PFSK-1 (cell line): ENCODE data around the gene OPCML.

ENCODE experiments used
- FOXP2 ChIP-seq: optimal IDR thresholded peaks from 2 replicates; pipeline ENCODE3; 2011; ENCODE audit warnings: borderline replicate concordance, control low read depth, inconsistent platforms; ENCODE audit not compliant: insufficient read depth; ENCODE audit errors: extremely low read length, extremely low read depth
- POLR2AphosphoS5 ChIP-seq: IDR thresholded peaks from 2 replicates; pipeline ENCODE4 v1.6.1; 2012; ENCODE audit warnings: low read depth, mild to moderate bottlenecking, control low read depth, low read length, moderate library complexity
- REST ChIP-seq, 2 experiments: IDR thresholded peaks; 2 replicates each; pipeline versions ENCODE4 v1.6.1 to v1.8.0; 2011 to 2012; ENCODE audit warnings: low read depth in 2 of 2, low read length in 2 of 2, control low read depth in 1 of 2, inconsistent platforms in 1 of 2, mild to moderate bottlenecking in 1 of 2, moderate library complexity in 1 of 2; ENCODE audit not compliant: insufficient read depth in 1 of 2
- SIN3A ChIP-seq: IDR thresholded peaks from 2 replicates; pipeline ENCODE4 v1.6.1; 2012; ENCODE audit warnings: mild to moderate bottlenecking, low read length, moderate library complexity, borderline replicate concordance; ENCODE audit not compliant: insufficient read depth
- TAF1 ChIP-seq: IDR thresholded peaks from 2 replicates; pipeline ENCODE4 v1.6.1; 2012; ENCODE audit warnings: low read length, control low read depth, borderline replicate concordance; ENCODE audit not compliant: insufficient read depth

The OPCML gene

GRCh38 chr11:132999031-132999430 is 533.3 kb downstream of the OPCML start:
- no peak for TF ChIP-seq FOXP2

- TF ChIP-seq FOXP2 (no peak), REST (IDR thresholded peaks at IDR 0.05; ENCODE audit: insufficient read depth in 1 of 2, low read depth in 2 of 2, low read length in 2 of 2) (no peak), SIN3A (no peak), POLR2AphosphoS5 (no peak)
These were observed 534.9 kb downstream of the OPCML start for GRCh38 chr11:132997396-132997795.

GRCh38 chr11:132994966-132995365 is 537.3 kb downstream of the OPCML start:
- TF ChIP-seq SIN3A (no peak), FOXP2 (no peak), POLR2AphosphoS5 (no peak), REST (IDR thresholded peaks at IDR 0.05; ENCODE audit: insufficient read depth in 1 of 2, low read depth in 2 of 2, low read length in 2 of 2) (no peak), TAF1 (no peak)

- TF ChIP-seq POLR2AphosphoS5 = no peak
- no peak for TF ChIP-seq SIN3A
- no peak for TF ChIP-seq TAF1
- no peak for TF ChIP-seq FOXP2
- no peak for TF ChIP-seq REST (IDR thresholded peaks at IDR 0.05; ENCODE audit: insufficient read depth in 1 of 2, low read depth in 2 of 2, low read length in 2 of 2)
These were observed 538.3 kb downstream of the OPCML start for GRCh38 chr11:132993991-132994502.

- TF ChIP-seq FOXP2 = no peak
- TF ChIP-seq REST (IDR thresholded peaks at IDR 0.05; ENCODE audit: insufficient read depth in 1 of 2, low read depth in 2 of 2, low read length in 2 of 2) = no peak
- TF ChIP-seq SIN3A = no peak
- no peak for TF ChIP-seq POLR2AphosphoS5
- no peak for TF ChIP-seq TAF1
These were observed 539.3 kb downstream of the OPCML start for GRCh38 chr11:132992838-132993631.
